G401 (cell line): ENCODE data around the gene STPG4. TPM values are rescaled to one million over a fixed set of nuclear protein-coding genes. Genes with fewer than 3 reads are reported as not detected.

Source experiments
- DNase-seq: peaks from one replicate; pipeline ENCODE4 v3.0.0-alpha.2; 2015; ENCODE audit warnings: low spot score
- in situ Hi-C: cut with HindIII; loops from 2 replicates; pipeline ENCODE4 v1.10.0; 2016; ENCODE audit warnings: low sequenced_read_pairs, mixed read lengths
- total RNA-seq: library from RNA; depleted of rRNA; stranded (reverse); fragments of >200 nt; shearing (Covaris generic); gene quantifications from 2 replicates; pipeline ENCODE4 v1.2.3, GENCODE V29; 2014

STPG4 gene
- total RNA-seq, 1 experiment from 2014 or later, result not detected

DNA sequence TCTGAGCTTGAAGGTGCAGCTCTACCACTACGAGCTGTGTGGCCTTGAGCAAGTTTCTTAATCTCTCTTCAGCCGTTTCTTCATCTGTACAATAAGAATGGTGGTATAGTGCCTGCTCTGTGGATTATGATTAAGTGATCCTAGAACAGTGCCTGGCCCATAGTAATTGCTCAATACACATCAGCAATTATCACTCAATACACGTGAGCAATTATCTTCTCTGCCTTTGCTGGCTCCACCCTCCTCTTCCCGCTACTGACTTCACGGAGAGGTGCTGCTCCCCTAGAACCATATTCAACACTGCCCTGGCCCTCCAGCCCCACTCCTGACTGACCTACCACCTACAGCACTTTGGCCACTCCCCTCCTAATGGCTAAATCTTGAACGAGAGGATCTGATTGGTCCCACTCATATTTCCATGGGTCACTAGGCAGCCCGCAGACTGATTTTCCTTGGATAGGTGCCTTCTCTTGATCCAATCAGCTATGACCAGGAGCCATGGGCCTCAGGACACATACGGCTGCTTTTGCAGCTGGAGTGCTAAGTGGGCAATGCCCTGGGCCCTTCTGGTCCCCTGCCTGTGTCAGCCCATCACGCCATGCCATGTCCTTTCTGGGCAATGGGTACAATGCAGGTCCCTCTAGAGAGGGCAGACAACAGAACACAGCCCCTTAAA lies 77.5 kb downstream of the STPG4 start:
- in situ Hi-C loops, result no loop called here
- DNase-seq, result no peak

GRCh38 chr2:47076586-47077441 lies 78.3 kb downstream of the STPG4 start:
- in situ Hi-C loops, result no loop called here
- DNase-seq, result no peak

DNA sequence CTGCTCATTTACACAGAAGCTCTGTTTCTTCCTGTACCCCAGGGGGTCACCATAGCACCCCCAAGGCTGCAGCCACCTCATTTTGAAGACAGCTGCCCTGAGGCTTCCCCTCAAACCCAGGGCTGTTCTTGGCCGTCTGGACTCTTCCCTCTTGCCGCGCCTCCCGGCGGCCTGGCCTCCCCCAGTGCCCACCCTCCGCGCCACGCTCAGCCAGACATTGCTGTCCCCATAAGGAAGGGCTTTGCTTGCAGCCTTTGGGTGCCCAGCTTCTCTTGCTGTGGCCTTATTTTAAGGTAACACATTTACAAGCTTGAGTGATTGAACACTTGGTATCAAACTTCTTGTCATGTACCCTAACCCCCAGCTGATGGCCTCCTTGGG lies 79.0 kb downstream of the STPG4 start:
- in situ Hi-C loops, result no loop called here
- DNase-seq, result no peak

GRCh38 chr2:47075361-47076125 lies 79.6 kb downstream of the STPG4 start:
- in situ Hi-C loops, result no loop called here
- DNase-seq, result peak; percentile 14

GRCh38 chr2:47074691-47075090 lies 80.4 kb downstream of the STPG4 start:
- DNase-seq, result no peak
- in situ Hi-C loops, result no loop called here

DNA sequence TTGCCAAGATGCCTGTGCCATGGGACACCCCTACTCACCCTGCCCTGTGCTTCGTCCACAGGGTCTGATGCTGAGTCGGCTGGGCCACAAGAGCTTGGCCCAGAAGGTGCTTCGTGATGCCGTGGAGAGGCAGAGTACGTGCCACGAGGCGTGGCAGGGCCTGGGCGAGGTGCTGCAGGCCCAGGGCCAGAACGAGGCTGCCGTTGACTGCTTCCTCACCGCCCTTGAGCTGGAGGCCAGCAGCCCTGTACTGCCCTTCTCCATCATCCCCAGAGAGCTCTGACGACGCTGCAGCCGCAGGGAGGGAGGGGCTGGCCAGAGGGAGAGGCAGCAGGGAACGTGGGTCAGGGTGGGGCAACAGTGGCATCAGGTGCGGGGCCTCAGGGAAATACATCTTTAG lies 81.5 kb downstream of the STPG4 start:
- in situ Hi-C loops, result no loop called here
- DNase-seq, result no peak

GRCh38 chr2:47073217-47073616 lies 81.9 kb downstream of the STPG4 start:
- peak; percentile 33 for DNase-seq
- in situ Hi-C loops, result no loop called here

DNA sequence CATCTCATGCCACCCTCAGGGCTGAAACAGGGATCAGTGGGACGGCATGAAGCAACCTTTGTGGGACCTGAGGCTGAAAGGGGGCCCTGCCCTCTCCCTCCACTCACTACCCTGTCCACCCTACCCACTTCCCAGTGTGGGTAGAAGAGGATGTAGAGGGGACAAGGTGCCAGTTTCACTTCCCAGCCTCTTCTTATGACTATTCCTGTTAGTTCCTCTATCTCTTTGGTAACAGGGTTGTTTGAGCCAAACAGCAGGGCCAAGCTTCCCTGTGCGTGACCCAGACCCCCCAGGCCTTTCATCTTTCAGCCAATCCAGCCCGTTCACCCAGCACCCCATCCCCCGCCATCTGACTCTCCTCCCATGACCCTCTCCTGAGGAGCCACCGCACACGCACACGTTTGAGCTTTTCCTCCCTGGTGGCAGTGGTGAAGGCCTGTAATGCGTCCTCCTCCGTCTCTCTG lies 82.3 kb downstream of the STPG4 start:
- in situ Hi-C loops, result no loop called here
- no peak for DNase-seq

DNA sequence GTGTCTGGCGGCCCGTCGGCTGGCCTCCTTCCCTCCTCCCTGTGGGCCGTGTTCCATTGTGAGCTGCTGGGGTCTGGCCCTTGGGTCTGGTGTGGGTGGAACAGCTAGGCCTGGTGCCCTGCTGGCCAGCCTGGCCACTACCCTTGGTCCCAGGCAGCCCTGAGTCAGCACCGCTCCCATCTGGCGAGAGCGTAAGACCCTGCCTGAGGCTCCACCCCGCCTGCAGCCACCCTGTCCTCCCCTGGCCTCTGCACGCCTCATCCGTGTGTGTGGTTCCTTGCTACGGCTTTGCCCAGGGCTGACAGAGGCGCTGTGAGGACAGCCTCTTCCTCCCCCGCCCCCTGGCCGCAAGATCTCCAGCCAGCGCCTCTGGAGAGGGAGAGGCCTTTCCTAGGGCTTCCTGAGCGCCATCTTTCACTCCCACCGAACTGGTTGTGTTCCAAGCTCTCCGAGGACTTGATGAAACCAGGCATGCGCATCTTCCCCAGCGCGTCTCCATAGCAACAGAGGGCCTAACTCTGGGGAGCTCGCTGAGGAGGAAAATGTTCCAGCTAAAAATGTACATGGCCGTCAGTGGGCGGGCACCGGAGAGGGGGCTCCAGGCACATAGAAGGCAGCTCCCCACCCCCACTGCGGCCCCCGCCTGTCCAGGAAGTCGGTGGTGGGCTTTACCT lies 83.0 kb downstream of the STPG4 start:
- DNase-seq, result peak; percentile 97
- in situ Hi-C loops, result no loop called here

DNA sequence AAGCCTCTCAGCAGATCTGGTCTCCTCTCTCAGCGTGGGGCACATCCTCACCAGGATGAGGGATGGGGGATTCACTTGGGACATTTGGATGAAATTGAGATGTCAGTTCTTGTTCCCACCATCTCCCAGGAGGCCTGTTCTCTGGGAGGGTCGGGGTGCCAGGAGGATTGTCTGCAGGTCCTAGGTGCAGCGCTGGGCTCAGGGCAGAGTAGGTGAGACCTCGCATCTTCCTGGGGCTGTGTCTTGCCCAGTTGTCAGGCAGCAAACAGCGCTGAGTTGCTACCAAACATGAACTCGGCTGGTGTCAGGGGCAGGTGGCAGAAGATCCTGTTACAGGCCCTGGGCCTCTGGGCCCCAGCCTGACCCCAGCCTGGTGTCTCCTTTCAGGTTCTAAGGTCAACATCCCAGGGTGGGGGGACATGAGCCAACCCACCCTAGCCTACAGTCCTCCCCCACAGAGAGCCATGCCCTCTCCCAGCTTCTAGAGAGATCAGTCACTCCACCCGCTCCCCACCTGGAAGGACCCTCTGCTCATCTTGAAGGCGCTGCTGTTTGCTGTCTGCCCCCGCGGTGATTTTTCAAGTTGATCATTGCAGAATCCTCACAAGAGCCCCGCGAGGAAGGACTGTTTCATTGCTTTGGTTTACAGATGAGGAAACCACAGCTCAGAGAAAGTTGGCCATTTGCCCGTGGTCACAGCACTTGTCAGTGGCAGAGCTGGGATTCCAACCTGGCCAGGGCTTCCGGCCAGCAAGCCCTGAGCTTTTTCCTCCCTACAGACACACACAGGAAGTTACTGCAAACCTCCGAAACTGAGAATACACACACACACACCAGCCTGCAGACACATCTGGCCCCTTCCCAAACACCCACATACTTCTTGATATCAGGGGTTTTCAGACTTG lies 83.9 kb downstream of the STPG4 start:
- in situ Hi-C loops, result no loop called here
- peak; percentile 57 for DNase-seq

- in situ Hi-C loops, result no loop called here
- DNase-seq, result no peak
These were observed 84.8 kb downstream of the STPG4 start for GRCh38 chr2:47070155-47070919.

- no peak for DNase-seq
- in situ Hi-C loops, result no loop called here
These were observed 85.4 kb downstream of the STPG4 start for GRCh38 chr2:47069628-47070154.

GRCh38 chr2:47068981-47069627 lies 86.0 kb downstream of the STPG4 start:
- no peak for DNase-seq
- in situ Hi-C loops, result no loop called here

DNA sequence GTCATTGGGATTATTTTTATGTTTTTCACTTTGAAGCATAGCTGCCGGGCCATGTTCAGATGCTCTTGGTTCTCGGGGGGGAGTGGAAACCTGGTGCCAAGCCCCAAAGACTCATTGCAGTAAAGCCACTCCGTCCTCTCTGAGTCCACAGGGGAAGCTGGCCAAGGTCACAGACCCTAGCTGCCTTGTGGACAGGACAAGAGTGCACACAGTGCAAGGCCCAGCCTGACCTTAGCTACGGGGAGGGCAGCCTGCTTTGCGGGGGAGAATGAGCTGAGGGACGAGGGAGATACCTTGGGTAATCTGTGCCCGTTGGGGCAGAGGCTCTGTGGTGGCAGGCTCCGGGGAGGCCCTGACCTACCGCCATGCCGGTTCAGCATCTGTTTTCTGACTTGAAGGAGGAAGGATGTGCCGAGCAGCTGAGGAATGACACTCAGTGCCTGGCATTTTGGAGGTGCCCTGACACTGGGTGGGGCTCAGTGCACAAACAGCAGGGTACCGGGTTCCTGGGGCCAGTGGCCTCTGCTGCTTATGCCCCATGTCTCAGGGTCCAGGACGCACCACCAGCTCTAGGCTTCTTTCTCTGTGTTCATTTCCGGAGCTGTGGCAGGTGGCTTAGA lies 87.2 kb downstream of the STPG4 start:
- no peak for DNase-seq

GRCh38 chr2:47065771-47066380 lies 89.2 kb downstream of the STPG4 start:
- in situ Hi-C loops, result no loop called here
- no peak for DNase-seq

More for the DNA sequence above, 87.2 kb downstream of the STPG4 start:
- in situ Hi-C loops, result no loop called here

- in situ Hi-C loops, result no loop called here
- no peak for DNase-seq
These were observed 89.8 kb downstream of the STPG4 start for GRCh38 chr2:47065343-47065742.
